SIG-M5 treated with dmso at 0.1 percent for 504 hours (cell line): ENCODE results near the gene NOS1AP.

Experiments used
- DNase-seq: peaks from one replicate; lab custom pipeline; 2025; ENCODE audit not compliant: unreplicated experiment; lab: John Stamatoyannopoulos, UW

The NOS1AP gene

DNA sequence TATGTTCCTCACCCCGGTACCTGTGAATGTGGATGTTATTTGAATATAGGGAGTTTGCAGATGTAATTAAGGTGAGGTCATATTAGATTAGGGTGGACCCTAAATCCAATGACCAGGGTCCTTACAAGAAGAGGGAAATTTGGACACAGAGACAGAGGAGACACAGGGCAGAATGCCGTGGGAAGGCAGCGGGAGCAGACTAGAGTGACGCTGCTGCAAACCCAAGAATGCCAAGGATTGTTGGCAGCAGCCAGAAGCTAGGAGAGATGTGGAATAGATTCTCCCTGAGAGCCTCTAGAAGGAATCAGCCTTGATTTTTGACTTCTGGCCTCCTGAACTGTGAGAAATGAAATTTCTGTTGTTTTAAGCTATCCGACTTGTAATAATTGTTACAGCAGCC is 253.5 kb downstream of the NOS1AP start:
- DNase-seq, result no peak

DNA sequence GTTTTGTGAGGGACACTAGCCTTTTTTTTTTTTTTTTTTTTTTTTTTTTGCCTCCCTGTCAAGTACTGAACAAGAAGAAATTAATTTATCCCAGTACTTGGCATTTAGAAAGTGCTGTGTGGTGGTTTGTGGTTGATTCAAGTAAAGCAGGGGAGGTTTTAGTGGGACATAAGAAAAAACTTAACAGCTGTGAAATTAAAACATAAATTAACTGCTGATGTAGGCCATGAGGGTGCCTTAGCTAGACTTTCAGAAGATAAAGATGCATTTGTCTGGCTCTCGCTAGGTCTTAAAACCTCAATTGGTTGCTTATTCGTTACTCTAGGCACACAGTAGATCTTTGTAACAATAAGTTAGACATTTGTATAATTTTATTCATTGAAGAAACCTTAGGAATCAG is 254.9 kb downstream of the NOS1AP start:
- DNase-seq, result no peak

DNA sequence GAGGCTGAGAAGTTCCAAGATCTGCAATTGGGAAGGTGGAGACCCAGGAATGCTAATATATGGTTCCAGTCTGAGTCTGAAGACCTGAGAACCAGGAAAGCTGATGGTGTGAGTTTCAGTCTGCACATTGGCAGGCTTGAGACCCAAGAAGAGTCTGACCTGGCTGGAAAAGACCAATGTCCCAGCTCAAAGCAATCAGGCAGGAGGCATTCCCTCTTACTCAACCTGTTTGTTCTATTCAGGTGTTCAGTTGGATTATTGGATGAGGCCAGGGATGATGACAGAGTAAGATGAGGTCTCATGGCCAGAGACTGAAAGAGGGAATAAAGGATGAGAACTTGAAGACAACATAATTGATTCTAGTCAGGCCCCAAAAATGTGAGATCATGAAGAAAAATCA is 257.1 kb downstream of the NOS1AP start:
- DNase-seq, result no peak

DNA sequence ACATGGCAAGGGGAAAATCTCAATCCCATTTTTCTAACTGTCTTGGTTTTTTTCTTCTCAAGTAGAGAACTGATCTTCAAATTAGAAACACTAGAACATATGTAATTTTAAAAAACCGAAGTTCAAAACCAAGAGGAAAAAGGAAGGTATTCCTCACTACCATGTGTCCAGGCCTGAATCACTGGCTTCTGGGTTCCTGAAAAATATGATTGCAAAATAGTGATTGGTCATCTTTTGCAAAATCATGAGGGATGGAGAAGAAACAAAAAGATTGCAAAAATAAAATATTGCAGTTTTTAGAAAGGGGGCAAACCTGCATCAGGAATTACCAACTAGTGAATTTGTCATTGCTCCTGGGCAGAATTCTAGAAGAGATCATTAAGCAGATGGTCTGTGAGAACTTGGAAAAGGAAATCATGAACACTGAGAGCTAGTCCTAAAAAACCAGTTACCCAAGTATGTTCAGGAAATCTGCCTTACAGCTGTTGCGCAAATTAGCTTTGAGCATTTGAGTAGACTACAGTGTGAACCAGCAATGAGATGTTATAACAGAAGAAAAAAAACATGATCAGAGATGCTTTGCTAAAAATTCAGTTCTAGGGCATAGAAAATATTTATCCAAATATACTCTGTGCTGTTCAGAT is 257.8 kb downstream of the NOS1AP start:
- DNase-seq, result peak; percentile 48

DNA sequence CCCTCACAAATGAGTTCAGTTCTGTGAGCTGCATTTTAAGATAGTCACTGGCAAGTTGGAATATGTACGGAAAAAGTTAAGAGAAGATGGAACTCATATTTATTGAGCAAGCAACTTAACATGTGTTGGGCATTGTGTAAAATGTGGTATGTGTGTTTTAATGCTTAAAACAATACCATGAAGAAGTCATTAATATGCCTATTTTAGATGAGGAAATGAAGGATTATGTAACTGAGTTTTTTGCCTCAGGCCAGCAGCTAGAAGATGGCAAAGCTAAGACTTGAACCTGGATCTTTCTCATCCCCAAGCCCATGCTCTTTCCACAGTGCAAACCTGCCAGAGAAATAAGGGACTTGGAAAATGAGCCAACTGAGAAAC is 258.3 kb downstream of the NOS1AP start:
- DNase-seq, result peak; percentile 50

DNA sequence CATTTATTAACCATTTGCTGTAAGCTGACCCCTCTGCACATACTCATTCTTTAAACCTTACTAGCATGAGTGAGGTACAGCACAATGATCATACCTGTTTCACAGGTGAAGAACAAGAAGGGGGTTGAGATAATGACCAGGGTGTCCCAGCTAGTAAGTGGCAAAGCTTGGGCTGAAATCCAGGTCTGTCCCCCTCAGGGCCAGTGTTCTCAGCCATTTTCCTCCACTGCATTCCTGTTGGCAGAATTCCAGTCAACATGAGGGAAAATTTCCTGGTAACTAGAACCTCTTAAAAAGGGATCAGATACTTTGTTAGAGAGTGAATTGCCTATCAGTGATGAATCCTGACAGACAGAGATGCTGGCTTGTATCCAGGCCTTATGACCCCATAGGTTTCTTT is 259.0 kb downstream of the NOS1AP start:
- no peak for DNase-seq

DNA sequence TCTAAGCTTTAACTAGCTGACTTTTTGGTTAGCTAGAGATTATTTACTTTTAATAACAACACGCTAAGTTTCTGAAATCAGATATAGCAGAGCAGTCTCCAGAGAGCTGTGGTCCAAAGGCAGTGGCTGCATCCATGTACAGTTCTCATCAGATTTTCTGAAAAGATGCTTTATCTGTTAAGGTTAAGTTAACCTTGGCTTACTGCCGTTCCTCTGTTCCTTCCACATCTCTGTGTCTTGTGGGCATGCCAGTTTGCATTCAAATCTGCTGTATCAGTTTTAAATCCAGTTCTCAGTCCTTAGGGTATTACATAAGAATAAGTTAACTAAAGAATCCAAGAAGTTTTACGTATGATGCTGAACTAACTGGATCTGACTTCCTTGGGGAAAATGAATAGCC is 260.3 kb downstream of the NOS1AP start:
- no peak for DNase-seq

DNA sequence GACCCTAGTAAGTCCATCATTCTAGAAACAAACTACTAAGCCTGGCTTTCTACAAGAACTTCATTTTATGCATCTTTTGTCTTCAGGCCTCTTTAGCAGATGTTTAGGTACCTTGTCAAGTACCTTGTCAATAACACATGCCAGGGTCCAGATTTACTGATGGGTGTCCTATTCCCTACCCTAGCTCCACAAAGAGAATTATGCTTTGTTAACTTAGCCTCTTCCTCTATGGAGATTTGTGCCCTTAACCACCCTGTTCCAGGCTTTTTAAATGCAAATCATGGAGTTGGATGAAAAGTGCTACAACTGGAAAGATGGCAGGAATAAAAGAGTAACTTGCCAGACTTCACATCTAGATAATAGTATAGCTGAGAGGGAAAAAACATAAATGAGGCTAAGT is 264.5 kb downstream of the NOS1AP start:
- no peak for DNase-seq

DNA sequence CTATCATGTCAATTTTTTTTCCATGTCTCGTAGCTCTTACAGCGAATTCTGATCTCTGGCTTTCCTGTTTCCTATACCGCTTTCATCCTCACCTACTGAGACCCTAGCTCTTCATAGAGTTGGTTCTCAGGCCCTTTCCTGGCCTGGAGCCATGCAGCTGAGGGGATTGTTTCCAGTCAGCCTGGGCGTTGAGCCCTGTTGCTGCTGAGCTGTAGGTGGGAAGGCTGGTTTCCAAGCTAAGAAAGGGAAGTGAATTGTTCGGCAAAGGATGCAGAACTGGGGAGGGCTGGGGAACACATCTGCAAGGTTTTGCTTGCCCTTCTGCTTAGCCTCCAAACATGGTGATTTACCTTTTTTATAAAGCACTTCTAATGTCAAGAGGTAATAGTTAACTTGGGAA is 265.6 kb downstream of the NOS1AP start:
- DNase-seq, result no peak

DNA sequence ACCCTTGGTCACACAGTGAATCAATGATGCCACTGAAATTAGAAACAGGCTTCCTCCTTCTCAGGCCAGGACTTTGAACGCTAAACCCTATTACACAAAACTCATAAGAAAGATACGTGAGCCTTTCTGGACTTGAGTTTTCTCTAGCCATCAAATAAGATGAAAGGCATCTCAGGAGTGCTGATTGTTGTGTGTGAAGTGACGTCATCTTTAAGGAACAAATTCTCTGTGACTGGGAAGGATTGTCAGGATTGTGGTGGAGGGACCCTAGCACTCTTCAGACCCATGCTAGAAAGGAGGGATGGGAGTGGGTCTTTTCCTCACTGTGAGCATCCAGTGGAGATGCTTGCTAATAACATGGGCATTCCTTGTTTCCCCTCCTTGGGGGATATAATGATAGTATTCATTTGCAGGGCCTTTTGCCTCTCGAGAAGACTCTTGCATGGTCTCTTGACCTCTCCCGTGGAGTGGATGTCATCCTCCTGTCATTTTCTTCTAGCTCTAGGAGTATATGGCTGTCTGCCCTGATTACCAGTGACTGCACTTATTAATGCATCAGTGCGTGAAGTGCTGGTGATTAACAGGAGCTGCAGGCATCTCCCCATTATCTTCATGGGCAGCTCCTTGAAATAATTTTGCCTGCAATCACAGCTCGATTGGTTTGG is 267.3 kb downstream of the NOS1AP start:
- no peak for DNase-seq

DNA sequence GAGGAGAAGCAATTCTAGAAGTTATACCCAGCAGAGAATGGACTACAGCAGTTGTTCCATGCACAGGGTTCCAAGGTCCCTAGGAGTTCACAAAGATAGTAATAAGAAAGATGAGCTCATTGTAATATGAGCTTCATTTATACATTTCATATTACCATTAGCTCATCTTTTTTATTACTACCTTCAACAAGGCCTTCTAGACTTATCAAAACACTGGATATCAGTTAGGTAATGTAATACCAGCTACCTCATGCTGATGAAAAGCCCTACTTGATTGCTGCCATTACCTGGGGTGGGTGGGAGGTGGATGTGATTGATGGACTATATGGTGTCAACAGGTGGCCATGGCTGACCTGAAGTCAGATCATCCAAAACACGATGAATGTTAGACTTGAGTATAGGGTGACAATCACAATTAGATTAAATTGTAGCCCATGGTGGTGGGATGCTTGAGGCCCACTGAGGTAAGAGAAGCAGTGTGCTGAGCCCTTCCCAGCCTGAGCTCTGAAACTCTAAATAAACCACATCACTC is 273.0 kb downstream of the NOS1AP start:
- DNase-seq, result no peak

DNA sequence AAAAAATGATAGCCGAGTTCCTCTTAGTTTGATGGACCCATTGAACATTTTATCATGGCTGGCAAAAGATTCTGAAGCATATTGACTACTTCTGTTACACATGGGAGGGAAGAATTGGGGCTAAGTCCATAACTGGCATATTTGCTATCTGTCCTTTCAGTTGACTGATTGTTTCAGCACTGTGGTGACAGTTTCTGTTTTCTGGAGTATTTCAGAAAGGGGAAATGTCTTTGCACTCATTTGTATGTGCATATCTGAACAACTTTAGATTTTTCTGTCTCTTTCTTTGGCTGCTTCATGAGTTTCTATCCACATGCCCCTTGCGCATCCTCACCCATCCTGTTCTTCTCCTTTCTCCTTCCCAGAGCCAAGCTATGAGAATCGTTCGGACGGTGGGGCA is 274.0 kb downstream of the NOS1AP start:
- DNase-seq, result no peak

DNA sequence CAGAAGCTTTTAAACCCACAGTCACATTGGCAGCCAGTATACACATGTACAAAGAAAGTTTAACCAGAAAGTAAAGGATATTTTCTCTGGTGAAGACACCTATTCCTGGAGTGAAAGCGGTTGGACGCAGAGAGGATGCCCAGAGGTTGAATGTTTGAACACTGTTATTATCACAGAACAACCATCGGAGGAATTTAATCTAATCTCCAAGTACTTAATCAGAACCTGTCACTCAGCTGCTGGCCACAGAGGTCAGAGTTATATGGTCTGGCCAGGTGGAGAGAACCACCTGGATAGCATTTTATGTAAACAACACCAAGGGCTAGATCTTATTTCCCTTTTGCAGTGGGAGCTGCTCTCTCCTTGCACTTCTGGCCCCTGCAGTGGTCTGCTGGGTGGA is 277.8 kb downstream of the NOS1AP start:
- DNase-seq, result no peak

DNA sequence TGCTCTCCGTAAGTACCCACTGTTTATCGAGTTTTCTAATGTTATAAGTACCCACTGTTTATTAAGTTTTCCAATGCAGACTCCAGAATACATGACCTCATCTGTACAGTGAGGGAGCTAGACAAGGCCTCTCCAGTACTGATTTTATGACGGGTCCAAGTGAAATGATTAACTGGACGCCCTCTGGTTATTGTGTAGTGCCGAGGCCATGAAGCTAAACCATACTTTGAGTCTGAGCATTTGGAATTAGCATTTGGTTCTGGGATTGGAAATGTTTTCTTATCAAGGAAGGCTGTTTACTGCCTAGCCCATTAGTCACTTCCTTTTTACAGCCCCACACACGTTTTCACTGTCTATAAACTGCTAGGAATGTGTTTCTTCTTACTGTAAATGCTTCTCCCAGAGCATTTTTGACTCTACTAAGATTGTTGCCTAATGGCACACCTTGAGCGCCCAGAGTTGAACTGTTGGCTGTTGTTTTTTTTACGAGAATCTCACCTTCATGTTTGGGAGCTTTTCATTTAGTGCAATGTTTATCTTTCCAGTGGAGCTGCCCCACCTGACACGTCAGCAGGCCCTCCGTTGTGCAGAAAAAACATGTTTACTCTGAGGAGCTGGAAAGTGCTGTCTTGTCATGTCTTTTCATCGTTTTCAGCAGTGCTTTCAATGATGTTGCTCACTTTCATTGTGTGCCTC is 280.3 kb downstream of the NOS1AP start:
- no peak for DNase-seq

DNA sequence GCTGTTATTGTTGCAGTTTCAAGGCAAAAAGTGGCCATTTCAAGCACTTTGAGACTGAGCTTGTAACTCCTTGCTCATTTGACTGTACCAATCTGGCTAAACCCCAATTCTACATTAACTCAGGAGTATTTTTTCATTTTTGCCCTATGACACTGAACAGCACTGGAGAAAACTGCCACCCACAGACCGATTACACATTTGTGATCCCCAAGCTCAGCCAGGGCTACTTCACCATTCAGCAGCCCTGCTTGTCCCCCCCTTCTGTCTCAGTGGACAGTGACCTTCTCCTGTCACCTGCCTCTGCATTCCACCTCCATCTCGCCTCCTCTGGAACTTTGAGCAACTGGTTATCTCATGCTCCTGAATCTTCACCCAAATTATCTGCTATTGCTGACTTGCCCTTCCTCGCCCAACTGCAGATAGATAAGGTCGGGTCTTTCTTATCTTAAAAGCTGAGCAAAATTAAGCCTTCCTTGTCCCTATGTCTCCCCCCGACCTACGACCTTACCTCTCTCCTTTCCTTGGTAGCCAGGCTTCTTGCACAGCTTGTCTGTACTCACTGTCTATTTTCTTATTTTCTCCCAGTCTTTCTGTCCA is 281.9 kb downstream of the NOS1AP start:
- no peak for DNase-seq

DNA sequence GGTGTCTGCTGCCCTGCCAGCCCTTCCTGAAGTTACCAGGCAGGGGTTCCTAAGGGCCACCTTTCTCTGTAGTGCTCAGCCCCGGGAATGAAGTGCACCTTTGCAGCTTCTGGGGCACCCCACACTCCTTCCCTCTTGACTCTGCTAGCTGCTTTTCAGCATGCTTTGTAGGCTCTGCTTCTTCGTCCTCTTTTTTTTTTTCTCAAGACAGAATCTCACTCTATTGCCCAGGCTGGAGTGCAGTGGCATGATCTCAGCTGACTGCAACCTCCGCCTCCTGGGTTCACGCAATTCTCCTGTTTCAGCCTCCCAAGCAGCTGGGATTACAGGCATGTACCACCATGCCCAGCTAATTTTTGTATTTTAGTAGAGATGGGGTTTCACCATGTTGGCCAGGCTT is 282.4 kb downstream of the NOS1AP start:
- DNase-seq, result peak; percentile 21

DNA sequence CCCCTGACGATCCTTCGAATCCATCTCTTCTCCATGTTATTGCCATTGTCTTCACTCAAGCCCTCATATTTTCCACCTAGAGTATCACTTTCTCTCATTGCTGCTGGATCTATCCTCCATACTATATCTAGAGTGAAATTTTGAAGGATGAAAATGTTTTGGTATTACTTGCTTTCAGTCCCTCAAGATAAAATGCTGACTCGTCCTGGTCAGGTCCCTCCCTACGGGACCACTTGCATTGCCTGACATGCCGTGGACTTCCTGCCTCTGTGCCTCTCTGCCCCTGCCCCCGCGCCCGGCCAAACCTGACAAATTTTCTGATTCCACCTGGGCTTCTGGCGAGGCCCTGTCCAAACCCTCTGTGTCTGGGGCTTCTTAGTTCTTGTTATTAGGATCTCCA is 283.6 kb downstream of the NOS1AP start:
- no peak for DNase-seq

DNA sequence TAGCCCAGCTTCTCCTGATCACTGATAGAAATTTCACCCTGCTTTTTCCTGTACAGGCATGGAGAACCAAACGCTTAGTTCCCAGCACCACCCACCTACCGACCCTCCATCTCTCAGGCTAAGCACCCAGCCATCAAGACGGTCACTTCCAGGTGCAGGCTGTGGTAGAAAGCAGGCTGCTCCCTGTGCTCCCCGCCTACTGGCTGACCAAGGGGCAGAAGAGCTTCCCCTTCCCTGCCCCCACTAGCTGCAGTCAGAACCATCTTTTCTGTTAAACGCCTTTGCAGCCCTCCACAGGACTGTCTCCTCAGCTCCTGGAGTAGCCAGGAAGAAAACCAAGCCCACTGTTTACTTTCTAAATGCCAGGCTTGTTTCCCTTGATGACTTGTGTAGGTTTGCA is 284.2 kb downstream of the NOS1AP start:
- DNase-seq, result no peak

DNA sequence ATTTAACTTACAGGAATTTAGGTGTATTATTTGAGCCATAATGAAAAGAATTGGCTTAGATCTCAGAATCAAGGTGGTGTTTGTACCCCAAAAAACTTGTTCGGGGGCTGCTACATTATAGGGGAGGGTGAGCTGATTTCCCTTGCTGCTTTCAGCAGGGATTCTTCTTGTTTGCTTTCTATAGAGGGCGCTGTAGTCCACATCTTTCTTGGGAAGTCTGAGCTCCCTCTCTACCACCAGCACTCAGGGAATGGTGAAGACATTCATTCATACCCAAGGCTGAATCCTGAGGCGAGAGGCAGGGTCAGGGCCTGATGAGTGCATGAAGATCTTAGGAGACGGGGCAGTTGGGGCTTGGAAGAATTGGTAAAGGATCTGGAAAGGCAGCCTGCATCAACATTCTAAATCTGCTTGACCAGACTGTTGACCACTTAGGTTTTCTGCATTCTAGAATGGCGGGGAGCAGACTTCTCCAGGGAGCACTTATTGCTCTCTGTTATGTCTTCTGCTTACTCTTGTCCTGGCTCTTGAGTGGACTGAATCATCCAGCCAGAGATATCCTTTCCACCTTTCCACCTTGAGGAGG is 288.3 kb downstream of the NOS1AP start:
- DNase-seq, result peak; percentile 64

DNA sequence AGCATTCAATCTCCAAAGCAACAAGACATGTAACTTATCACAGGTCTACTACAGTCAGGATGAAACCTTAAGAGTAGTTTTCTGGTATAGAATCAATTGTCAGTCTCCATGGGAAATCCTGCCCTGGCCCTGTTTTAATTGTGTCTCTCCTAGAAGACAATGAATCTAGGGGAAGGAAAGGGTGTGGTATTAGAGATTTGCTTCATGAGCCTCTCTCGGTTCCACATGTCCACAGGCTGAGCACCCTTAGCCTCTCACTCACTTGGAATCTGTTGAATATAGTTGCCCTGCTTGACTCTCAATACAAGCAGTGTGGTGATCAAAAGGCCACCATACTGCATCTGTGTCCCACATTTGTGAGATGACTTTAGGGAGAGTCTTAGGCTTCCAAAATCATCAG is 289.4 kb downstream of the NOS1AP start:
- no peak for DNase-seq

DNA sequence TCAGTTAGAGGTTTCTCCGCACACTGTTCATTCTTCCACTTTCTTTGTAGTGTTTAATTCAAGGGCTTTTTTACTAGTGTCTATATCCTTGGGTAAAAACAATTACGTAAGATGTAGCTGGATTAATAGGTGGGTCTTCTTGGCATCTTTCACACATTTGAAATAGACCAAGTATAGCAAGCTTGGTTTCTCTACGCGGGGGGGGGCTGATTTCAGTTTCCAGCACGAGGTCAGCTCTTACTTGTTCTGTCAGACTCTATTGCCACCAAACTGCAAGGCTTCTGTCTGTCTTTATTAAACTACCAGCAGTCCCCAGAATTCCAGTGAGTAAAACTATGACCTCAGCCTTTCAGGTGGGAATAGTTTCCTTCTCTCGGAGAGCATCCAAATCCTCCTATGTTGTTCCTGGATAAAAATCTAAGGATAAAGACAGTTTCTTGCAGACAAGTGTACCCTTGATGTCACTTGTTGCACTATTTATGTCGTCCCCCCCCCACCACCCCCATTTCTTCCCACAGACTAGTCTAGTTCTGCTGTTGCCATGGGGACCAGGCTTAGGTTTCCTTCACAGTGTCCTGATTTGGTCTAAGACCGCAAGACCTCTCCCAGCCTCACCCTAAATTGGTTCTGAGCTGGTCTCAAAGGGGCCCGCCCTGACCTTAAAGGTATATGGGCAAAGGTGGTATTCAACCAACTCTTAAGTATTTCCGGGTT is 290.2 kb downstream of the NOS1AP start:
- no peak for DNase-seq
